HepG2 (cell line): ENCODE results near the gene UBC. TPM values are rescaled to one million over a fixed set of nuclear protein-coding genes. Genes with fewer than 3 reads are reported as not detected.
A peak's percentile ranks its signal among the peaks of the same experiment; 100 is the strongest.

Experiments used
- ATF5 ChIP-seq: sonication (generic); formaldehyde crosslinking; IDR thresholded peaks from 2 replicates; pipeline ENCODE4 v1.4.0; 2020; ENCODE audit warnings: mild to moderate bottlenecking, low read depth, missing genetic modification reagents
- ERF ChIP-seq: IDR thresholded peaks from 2 replicates; pipeline ENCODE4 v1.6.1; 2018; ENCODE audit warnings: missing biosample characterization, missing genetic modification reagents
- FOXO4 ChIP-seq: sonication (generic); formaldehyde crosslinking; conservative IDR thresholded peaks from 2 replicates; pipeline ENCODE4 v1.8.1; 2023; ENCODE audit warnings: missing genetic modification reagents
- ISX ChIP-seq: sonication (generic); formaldehyde crosslinking; conservative IDR thresholded peaks from 2 replicates; pipeline ENCODE4 v1.5.0; 2020; ENCODE audit warnings: missing genetic modification reagents
- KAT7 ChIP-seq: IDR thresholded peaks from 2 replicates; pipeline ENCODE4 v1.6.1; 2018; ENCODE audit warnings: borderline replicate concordance, missing compliant biosample characterization
- KLF12 ChIP-seq: sonication (generic); formaldehyde crosslinking; IDR thresholded peaks from 2 replicates; pipeline ENCODE4 v1.4.0; 2020; ENCODE audit warnings: missing genetic modification reagents, borderline replicate concordance
- KLF6 ChIP-seq: IDR thresholded peaks from 2 replicates; pipeline ENCODE4 v1.8.0; 2016; ENCODE audit warnings: missing biosample characterization, missing genetic modification reagents
- MAFG ChIP-seq: sonication (generic); formaldehyde crosslinking; IDR thresholded peaks from 2 replicates; pipeline ENCODE4 v1.5.1; 2020; ENCODE audit warnings: mild to moderate bottlenecking, missing genetic modification reagents
- MIER3 ChIP-seq: IDR thresholded peaks from 2 replicates; pipeline ENCODE4 v1.6.1; 2016; ENCODE audit warnings: missing compliant biosample characterization, borderline replicate concordance
- NFE2L1 ChIP-seq: sonication (generic); formaldehyde crosslinking; IDR thresholded peaks from 2 replicates; pipeline ENCODE4 v1.4.0; 2020; ENCODE audit warnings: missing genetic modification reagents, mild to moderate bottlenecking, borderline replicate concordance
- PBX2 ChIP-seq: IDR thresholded peaks from 2 replicates; pipeline ENCODE4 v1.6.1; 2016; ENCODE audit warnings: control low read depth
- RBM39 ChIP-seq: fragments of 200-400 bp; formaldehyde crosslinking; IDR thresholded peaks from one replicate; pipeline ENCODE4 v1.6.1; 2018; ENCODE audit warnings: antibody characterized with exemption, mild to moderate bottlenecking, low read depth, low read length; ENCODE audit not compliant: poor library complexity, severe bottlenecking
- TCF12 ChIP-seq, 2 experiments: fragments of 450-650 bp in 1 of 2; sonication (generic) in 1 of 2; formaldehyde crosslinking in 1 of 2; IDR thresholded peaks; 2 replicates each; pipeline versions ENCODE4 v1.6.1 to v1.8.0; 2017 to 2022; ENCODE audit warnings: antibody characterized with exemption in 1 of 2, mild to moderate bottlenecking in 1 of 2, missing genetic modification reagents in 1 of 2, moderate library complexity in 1 of 2
- ZFY ChIP-seq: sonication (generic); formaldehyde crosslinking; IDR thresholded peaks from 2 replicates; pipeline ENCODE4 v1.4.0; 2020; ENCODE audit warnings: missing genetic modification reagents
- ZKSCAN5 ChIP-seq: sonication (generic); formaldehyde crosslinking; IDR thresholded peaks from 2 replicates; pipeline ENCODE4 v1.5.1; 2020; ENCODE audit warnings: mild to moderate bottlenecking, missing genetic modification reagents
- ZNF121 ChIP-seq: sonication (generic); formaldehyde crosslinking; IDR thresholded peaks from 2 replicates; pipeline ENCODE4 v1.5.0; 2020; ENCODE audit warnings: mild to moderate bottlenecking, missing genetic modification reagents
- ZNF224 ChIP-seq: sonication (generic); formaldehyde crosslinking; IDR thresholded peaks from 2 replicates; pipeline ENCODE4 v1.5.0; 2020; ENCODE audit warnings: mild to moderate bottlenecking, missing genetic modification reagents
- ZNF230 ChIP-seq: sonication (generic); formaldehyde crosslinking; IDR thresholded peaks from 2 replicates; pipeline ENCODE4 v1.4.0; 2020; ENCODE audit warnings: mild to moderate bottlenecking, missing genetic modification reagents
- ZNF280D ChIP-seq: sonication (generic); formaldehyde crosslinking; IDR thresholded peaks from 2 replicates; pipeline ENCODE4 v1.5.1; 2020; ENCODE audit warnings: mild to moderate bottlenecking, missing genetic modification reagents
- ZNF441 ChIP-seq: sonication (generic); formaldehyde crosslinking; IDR thresholded peaks from 2 replicates; pipeline ENCODE4 v1.7.0; 2021; ENCODE audit warnings: missing genetic modification reagents, borderline replicate concordance
- ZNF709 ChIP-seq: sonication (generic); formaldehyde crosslinking; IDR thresholded peaks from 2 replicates; pipeline ENCODE4 v1.5.0; 2020; ENCODE audit warnings: mild to moderate bottlenecking, missing genetic modification reagents
- ZNF740 ChIP-seq: sonication (generic); formaldehyde crosslinking; IDR thresholded peaks from 2 replicates; pipeline ENCODE4 v1.4.0; 2020; ENCODE audit warnings: missing genetic modification reagents
- ZNF777 ChIP-seq: sonication (generic); formaldehyde crosslinking; IDR thresholded peaks from 2 replicates; pipeline ENCODE4 v1.4.0; 2020; ENCODE audit warnings: missing genetic modification reagents
- polyA plus RNA-seq, 8 experiments: library from polyadenylated mRNA; depleted of rRNA in 3 of 8; stranded (reverse) in 7 of 8; unstranded in 1 of 8; fragments of >200 nt; fragmentation: Illumina TruSeq in 4 of 8; extraction: Trizol in 4 of 8; gene quantifications; 2 replicates each; pipeline versions ENCODE4 v1.2.1 to v1.2.3, GENCODE V29; 2011 to 2016; ENCODE audit warnings: low read depth in 4 of 8, missing spikeins in 1 of 8, mixed read lengths in 1 of 8; ENCODE audit not compliant: insufficient read depth in 1 of 8
- total RNA-seq, 5 experiments: library from RNA; depleted of rRNA; stranded (reverse); fragments of >200 nt; fragmentation: Illumina TruSeq; extraction: Trizol; gene quantifications; 2 replicates each; pipeline ENCODE4 v1.2.3, GENCODE V29; 2016; ENCODE audit warnings: low read depth in 1 of 5

UBC gene
- total and polyA plus RNA-seq, 2 of the 13 experiments (the other 11 are each of a cell fraction or from before 2014, with no cell fraction given) = 805 to 1,432 TPM

GRCh38 chr12:124927201-124928094, 13.0 kb upstream of the UBC start (continued):
- TF ChIP-seq ZFY (peak; percentile 61; the same call in 1 of the 2 replicates), ATF5 (no peak), ERF (no peak; the same call in none of the 2 replicates), ZNF740 (CRISPR knock-in tag) (no peak), RBM39 (no peak), ISX (CRISPR knock-in tag) (0 out of 2 replicates have a peak, but pooled peaks have one; percentile 40), ZNF280D (CRISPR knock-in tag) (no peak; the same call in 1 of the 2 replicates), ZNF709 (CRISPR knock-in tag) (no peak; the same call in 1 of the 2 replicates), PBX2 (CRISPR knock-in tag) (no peak), ZNF777 (CRISPR knock-in tag) (peak; percentile 58), KAT7 (CRISPR knock-in tag) (peak; percentile 34; the same call in 1 of the 2 replicates), KLF6 (CRISPR knock-in tag) (0 out of 2 replicates have a peak, but pooled peaks have one; percentile 45), KLF12 (CRISPR knock-in tag) (peak; percentile 27; the same call in 1 of the 2 replicates), FOXO4 (CRISPR knock-in tag) (no peak), MIER3 (peak; percentile 72; the same call in 1 of the 2 replicates), MAFG (no peak), NFE2L1 (CRISPR knock-in tag) (no peak), ZNF230 (0 out of 2 replicates have a peak, but pooled peaks have one; percentile 51), ZNF441 (CRISPR knock-in tag) (peak; percentile 69; the same call in 1 of the 2 replicates), ZNF121 (CRISPR knock-in tag) (peak; percentile 42; the same call in 1 of the 2 replicates), ZNF224 (no peak), ZKSCAN5 (no peak), TCF12 (IDR thresholded peaks at IDR 0.05) (no peak), TCF12 (CRISPR knock-in tag; IDR thresholded peaks at IDR 0.05) (no peak)
